GM12864 (cell line): ENCODE measurements around the gene EIF1.

Source experiments
- DNase-seq: peaks from one replicate; pipeline ENCODE4 v3.0.0-alpha.2; 2011; ENCODE audit warnings: low read depth
- H3K4me3 ChIP-seq: 2 replicates; pipeline ENCODE4 v1.5.1; 2011; ENCODE audit warnings: mild to moderate bottlenecking, low read depth, low read length, control low read depth
- TF ChIP-seq, protein P1 (sequence below): IDR thresholded peaks from 2 replicates; pipeline ENCODE4 v1.5.1; 2011; ENCODE audit warnings: low read depth, mild to moderate bottlenecking, moderate library complexity, low read length, control low read depth, inconsistent platforms; ENCODE audit errors: missing control alignments

EIF1 gene

DNA sequence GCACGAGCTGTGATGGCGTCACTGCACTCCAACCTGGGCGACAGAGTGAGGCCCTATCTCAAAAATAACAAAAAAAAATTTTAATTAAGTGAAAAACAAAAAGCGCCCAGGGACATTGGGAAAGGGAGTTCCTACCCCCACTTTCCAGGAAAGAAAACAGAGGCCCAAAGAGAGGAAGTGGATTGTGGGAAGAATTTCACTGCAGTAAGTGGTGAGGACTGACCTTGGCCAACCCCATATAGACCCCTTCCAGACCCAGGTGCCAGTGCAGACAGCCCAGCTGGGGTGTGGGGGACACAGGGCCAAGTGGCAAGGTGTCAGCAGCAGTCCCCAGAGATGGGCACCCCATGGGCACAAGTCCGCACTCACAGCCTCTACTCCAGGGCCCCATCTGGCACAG lies 35.3 kb upstream of the EIF1 start:
- TF ChIP-seq, protein P1, sequence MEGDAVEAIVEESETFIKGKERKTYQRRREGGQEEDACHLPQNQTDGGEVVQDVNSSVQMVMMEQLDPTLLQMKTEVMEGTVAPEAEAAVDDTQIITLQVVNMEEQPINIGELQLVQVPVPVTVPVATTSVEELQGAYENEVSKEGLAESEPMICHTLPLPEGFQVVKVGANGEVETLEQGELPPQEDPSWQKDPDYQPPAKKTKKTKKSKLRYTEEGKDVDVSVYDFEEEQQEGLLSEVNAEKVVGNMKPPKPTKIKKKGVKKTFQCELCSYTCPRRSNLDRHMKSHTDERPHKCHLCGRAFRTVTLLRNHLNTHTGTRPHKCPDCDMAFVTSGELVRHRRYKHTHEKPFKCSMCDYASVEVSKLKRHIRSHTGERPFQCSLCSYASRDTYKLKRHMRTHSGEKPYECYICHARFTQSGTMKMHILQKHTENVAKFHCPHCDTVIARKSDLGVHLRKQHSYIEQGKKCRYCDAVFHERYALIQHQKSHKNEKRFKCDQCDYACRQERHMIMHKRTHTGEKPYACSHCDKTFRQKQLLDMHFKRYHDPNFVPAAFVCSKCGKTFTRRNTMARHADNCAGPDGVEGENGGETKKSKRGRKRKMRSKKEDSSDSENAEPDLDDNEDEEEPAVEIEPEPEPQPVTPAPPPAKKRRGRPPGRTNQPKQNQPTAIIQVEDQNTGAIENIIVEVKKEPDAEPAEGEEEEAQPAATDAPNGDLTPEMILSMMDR: no peak
- H3K4me3 ChIP-seq: no peak overlapping the region
- no peak for DNase-seq

DNA sequence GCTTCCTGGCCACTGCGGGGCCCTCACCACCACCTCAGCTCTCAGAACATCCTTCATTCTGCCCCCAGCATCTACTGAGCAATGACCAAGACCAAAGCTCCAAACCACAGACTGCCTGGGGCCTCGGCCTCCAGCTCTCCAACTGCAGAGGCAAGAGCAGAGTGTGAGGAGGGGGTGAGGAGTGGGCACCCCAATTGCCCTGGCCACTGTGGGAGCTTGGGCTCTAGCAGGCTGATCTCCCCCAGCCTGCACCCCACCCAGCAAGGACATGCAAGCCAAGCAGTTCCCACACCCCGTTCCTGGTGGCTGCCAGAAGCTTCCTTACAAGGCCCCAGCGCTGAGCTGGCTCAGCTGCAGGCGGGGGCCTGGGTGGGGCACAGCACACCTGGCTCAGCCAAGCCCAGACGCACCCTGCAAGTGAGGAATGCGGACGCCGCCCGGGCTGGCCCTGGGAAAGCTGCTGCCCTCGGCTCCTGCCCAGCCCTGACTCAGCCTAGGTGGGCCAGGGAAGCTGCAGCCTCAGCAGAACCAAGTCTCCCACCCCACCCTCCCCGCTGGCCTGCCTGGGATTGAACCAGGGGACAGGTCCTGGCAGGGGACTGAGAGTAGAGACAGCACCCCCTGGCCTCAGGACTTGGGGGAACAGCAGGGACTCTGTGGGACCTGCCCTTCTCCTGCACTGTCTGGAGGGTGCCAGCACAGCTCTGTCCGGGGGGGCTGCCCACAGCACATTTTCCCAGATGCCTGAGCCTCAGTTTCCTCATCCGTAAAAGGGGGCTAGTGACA lies 34.6 kb upstream of the EIF1 start:
- H3K4me3 ChIP-seq: no peak overlapping the region
- no peak for DNase-seq
- TF ChIP-seq, protein P1: no peak

DNA sequence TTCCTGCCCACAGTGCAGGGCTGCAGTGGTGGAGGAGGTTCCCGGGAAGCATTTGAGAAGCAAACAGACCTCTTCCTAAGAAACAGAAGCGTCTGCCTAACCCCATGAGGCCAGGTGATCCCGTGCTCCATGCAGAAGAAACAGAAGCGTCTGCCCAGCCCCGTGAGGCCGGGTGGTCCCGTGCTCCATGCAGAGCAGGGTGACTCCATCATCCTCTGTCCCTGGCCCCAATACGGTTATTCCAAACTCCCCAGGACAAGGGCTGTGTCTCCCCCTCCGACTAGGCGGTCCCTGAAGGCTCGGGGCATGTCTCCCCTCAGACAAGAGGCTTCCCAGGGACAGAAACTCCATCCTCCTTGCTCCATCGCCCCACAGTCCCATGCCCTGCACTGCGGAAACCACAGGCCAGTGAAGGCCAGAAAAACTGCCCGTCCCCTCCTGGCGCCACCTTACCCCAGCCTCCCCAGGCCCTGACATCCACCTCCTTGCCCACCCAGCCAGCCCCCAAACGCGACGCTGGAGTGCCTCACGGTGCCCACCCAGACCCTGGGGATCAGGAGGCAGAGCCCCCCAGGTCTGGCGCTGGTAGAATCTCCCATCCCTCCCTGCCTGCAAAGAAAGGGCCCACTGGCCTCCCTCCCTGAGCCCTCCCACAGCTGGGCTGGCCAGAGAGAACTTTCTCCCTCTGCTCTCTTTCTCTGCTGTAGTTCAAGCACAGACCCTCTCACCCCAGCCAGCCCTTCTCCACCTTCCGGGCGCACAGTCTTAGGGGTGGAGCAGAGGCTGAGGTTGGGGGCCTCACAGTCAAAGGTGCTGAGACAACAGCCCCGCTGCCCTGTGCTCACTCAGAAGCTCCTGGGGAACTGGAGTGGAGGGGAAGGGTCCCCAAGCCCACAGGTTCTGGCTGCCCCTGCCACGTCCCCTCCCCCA lies 33.7 kb upstream of the EIF1 start:
- no peak for DNase-seq
- TF ChIP-seq, protein P1: no peak
- H3K4me3 ChIP-seq: no peak overlapping the region

DNA sequence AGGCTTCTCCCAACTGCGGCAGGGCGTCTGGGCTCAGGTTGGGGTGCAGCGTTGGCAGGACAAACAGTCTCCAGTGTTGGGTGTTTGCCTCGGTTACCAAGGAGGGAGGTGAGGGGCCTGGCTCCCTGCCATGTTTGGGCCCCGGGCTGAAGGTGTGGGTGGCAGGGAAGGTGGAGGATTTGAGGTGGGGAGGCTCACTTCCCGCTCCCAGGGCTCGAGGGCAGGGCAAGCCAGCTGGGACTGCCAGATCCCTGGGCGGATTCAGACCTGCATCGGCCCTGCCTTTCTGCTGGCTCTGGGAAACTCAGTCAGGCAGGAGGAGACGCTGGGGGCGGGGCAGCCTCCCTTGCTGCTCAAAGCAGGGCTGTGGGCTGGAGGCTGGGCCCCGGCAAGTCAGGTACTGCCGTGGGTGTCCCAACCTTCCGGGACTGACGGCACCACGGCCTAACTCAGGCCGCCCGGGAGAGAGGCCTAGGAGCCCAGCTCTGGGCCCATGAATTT lies 33.0 kb upstream of the EIF1 start:
- TF ChIP-seq, protein P1: no peak
- H3K4me3 ChIP-seq: no peak overlapping the region
- no peak for DNase-seq

DNA sequence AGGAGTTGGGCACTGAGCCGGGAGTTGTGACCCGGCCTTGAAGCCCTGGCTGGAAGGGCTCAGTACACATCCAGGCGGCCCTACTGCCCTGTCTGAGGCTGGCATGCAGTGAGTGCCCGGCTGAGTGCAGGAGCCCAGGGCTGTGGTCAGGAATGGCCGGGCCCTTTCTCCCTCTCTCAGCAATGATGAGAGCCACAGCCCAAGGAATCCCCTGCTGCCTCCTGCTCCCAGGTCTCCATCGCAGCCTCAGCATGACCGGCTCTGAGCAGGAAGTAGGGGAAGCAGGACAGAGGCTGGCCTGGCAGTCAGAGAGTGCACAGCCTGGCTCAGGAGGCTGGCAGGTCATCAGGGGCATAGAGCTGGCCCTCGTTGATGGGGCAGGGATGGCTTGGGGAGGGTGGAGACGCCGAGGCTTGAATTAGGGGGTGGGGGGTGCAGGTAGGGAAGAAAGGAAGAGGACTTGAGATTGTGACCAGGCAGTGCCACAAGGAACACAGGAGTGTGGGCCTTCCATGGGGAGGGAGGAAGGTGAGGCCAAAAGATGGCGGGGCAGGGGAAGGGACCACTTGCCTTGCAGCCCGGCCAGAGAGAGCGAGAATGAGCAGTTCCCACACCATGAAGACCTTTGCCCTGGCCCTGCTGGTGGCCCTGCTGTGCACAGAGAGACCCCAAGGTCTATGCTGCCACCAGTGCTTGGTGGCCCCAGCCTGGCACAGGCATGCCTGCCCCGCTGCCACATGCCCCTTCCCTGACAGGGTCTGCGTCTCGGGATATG lies 32.2 kb upstream of the EIF1 start:
- TF ChIP-seq, protein P1: no peak
- no peak for DNase-seq
- no peak overlapping the region for H3K4me3 ChIP-seq

DNA sequence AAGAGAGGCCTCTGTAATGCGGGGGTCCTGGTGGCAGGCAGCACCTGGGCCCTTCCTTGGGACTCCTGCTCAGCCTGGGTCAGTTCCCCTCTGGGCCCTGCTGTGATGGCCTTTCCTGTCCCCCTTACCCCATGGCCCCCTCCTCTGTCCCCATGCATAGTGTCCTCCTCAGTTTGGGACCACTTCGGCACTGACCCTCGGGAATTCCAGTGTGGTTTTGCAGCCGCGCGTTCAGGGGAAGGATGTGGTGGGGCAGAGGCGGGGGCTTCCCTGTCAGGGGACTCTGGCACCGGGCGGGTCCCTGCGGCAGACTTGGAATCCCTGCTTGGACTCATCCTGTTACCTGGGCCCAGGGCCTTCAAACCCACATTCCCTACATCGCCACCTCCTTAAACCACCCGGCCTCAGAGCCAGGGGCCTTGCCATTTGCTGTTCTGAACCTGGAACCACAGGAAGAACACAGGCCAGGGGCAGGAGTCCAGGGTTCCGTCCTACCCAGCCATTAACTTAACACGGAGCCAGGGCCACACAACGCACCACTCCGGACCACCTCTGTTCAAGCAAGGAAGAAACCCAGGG lies 31.4 kb upstream of the EIF1 start:
- H3K4me3 ChIP-seq: no peak overlapping the region
- TF ChIP-seq, protein P1: no peak
- no peak for DNase-seq
